ENCODE measurements around the gene HCN4.

The HCN4 gene

DNA sequence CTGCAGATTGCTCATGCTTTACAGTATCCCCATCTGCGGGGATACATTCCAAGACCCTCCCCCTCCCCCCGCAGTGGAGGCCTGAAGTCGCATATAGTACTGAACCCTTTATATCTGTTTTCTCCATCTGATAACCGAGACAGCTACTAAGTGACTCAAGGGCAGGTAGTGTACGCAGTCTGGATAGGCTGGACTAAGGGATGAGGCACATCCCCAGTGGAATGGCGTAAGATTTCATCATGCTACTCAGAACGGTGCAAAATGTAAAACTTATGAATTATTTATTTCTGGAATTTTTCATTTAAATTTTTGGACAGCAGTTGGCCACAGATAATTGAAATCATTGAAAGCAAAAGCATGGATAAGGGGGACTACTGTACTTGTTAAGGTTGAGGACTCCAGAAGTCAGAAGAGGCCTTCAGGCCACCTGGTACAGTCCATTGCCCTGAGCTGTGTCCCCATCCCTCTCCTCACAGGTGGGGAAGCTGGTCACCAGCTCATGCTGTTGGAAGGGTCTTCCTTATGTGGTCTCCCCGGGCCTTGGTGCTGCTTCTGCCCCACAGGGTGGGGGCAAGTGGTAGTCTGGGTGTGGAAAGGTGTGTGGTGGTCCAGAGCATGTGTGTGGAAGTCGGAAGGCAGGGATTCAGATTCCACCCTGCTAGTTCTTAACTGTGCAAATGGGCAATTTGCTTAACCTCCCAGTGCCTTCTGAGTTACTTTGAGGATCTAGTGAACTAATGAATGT is 72.0 kb downstream of the HCN4 start:
- no peak for DNase-seq (ENCODE audit: low read depth, low spot score)

GRCh38 chr15:73295630-73296286 is 73.0 kb downstream of the HCN4 start:
- no peak for DNase-seq (ENCODE audit: low read depth, low spot score)

DNA sequence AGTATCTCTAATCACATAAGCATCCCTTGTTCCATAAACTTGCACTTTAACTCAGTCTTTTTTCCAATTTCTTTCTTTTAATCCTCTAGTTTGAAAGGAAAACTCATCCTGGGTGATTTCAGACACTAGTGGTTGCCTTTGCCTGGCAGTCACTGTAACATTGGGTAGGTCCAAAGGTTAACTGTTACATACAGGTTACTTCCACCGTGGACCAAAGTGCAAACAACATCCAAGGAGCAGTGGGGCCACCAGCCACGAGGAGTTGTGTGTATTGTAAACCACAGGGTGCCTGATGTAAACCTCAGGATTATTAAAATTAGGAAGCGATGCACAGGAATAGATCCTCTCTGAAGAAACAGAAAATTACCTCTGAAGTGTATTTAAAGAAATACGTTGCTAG is 75.0 kb downstream of the HCN4 start:
- no peak for DNase-seq (ENCODE audit: low read depth, low spot score)

- no peak for DNase-seq (ENCODE audit: low read depth, low spot score)
Observed at GRCh38 chr15:73291441-73291840, 77.3 kb downstream of the HCN4 start.

DNA sequence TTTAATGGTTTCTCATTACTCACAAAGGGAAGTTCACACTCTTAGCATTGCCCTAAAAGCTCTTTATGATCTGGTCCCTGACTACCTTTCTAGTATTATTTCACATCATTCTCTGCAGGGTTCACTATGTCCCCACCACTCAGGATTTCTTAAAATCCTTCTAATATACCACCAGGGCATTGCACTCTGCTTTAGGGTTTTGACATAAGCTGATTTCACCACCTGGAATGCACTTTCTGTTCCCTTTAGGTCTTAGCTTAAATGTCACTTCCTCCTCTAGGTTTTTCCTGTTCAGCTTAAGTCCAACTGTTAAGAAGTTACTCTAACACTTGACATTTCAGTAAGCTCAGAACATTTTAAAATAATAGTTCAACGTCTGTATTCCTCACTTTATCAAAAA is 81.7 kb downstream of the HCN4 start:
- no peak for DNase-seq (ENCODE audit: low read depth, low spot score)

DNA sequence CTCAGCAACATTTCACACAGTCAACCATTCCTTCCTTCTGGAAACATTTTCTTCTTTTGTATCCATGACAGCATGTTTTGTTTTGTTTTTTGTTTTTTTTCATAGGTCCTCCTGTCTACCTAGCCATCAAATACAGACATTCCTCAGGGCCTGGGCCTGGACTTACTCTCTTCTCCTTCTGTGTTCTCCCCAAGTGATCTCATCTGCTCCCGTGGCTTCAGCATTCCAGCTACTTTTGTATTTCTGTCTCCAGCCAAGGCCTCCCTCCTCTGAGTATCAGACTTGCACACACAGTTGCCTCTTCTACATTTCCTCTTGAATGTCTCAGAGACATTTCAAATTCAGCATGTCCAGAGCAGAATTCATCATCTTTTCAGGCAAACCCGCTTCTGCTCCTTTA is 82.4 kb downstream of the HCN4 start:
- no peak for DNase-seq (ENCODE audit: low read depth, low spot score)

DNA sequence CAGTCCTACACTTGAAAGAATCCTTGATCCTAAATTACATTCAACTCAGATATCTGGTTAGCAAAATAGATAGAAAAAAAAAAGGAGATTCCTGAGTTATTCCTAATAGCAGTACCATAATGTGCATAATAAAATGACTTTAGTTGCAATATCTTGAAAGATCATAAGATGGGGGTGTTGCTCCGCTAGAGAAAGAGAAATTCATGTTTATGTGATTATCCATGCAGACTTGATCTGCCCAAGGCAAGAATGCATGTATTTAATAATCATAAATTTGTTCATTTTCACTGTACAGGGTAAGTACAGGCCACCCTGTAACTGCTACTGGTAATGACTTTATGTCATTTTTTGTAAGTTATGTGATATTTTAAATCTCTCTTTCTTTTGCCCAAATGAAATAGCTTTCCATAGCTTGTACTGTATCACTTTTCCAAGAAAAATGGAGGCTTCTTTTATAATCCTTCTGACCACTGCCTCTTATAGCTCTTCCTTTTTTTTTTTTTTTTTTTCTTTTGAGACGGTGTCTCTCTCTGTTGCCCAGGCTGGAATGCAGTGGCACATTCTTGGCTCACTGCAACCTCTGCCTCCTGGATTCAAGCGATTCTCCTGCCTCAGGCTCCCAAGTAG is 84.6 kb downstream of the HCN4 start:
- no peak for DNase-seq (ENCODE audit: low read depth, low spot score)

GRCh38 chr15:73283366-73283962 is 85.3 kb downstream of the HCN4 start:
- no peak for DNase-seq (ENCODE audit: low read depth, low spot score)

DNA sequence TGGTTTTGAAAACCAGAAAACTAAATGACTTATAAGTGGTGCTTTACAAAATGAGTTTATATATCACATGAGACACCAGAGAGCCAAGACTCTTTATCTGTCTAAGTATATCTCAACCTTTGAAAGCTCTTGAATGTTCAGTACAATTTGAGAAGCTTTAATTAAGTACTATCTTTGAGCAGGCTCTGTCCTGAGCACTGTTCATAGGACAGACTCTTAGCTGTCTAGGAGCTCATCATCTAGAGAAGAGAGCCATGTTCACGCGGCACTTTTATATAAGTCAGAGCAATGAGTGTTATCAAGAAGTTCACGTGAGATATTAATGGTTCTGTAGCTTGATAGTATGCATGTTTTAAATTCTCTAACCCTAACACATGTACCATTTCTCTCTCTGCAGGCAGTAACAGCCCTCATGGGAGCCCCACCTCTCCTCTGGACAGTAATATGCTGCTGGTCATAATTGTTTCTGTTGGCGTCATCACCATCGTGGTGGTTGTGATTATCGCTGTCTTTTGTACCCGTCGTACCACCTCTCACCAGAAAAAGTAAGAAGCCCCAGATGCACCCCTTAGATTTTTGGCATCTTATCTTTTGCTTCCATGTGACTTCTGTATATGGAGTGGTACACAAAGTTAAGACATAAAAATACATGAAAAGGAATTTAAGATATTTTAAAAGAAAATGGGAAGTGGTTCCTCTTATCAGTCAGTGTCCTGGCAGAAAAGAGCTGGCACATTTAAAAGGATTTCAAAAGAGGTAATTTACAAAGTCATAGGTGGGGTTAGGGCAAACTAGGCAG is 86.0 kb downstream of the HCN4 start:
- DNase-seq (ENCODE audit: low read depth, low spot score) = no peak

DNA sequence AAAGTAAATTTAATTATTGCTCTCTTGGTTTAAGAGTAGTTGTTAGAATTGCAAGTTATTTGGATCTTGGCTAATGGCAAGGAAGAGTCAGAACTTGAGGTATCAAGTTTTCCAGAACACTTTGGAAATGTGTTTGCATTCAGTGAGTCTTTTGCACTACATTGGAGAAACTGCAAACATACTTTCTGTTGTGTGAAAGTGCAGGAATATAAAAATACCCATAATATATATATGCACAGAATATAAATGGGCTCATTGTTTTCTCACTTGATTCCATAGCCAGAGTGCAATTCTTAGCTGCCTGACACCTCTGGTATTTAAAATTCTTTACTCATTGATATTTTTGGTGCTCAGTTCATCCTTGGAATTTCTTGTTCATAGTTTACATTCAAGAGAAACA is 92.9 kb downstream of the HCN4 start:
- no peak for DNase-seq (ENCODE audit: low read depth, low spot score)

GRCh38 chr15:73273181-73274002 is 95.4 kb downstream of the HCN4 start:
- no peak for DNase-seq (ENCODE audit: low read depth, low spot score)

GRCh38 chr15:73270366-73271097 is 98.2 kb downstream of the HCN4 start:
- no peak for DNase-seq (ENCODE audit: low read depth, low spot score)

Data from activated CD4-positive, CD25-positive, alpha-beta regulatory T cell treated with anti-CD3 and anti-CD28 coated beads, Interleukin-2, amount 50 U/mL, for 16 hours (primary cell).